Dendritic cell treated with granulocyte-macrophage colony-stimulating factor and Interleukin-4, amounts not matched to agents 40 ng/mL and 50 ng/mL, for 4 days (primary cell): ENCODE measurements around the gene UROC1.
A peak's percentile ranks its signal among the peaks of the same experiment; 100 is the strongest.

Source experiments
- H3K27ac Mint-ChIP-seq: one replicate; pipeline ENCODE4 v1.8.0; 2022; ENCODE audit warnings: mild to moderate bottlenecking, mixed read lengths
- H3K27me3 Mint-ChIP-seq: one replicate; pipeline ENCODE4 v1.8.0; 2022; ENCODE audit warnings: mild to moderate bottlenecking, mixed read lengths
- H3K36me3 Mint-ChIP-seq: one replicate; pipeline ENCODE4 v1.8.0; 2022; ENCODE audit warnings: low read depth, mixed read lengths
- H3K4me1 Mint-ChIP-seq: one replicate; pipeline ENCODE4 v1.8.0; 2022; ENCODE audit warnings: low read depth, mixed read lengths
- H3K4me3 Mint-ChIP-seq: one replicate; pipeline ENCODE4 v1.8.0; 2022; ENCODE audit warnings: mild to moderate bottlenecking, moderate library complexity, mixed read lengths
- H3K9me3 Mint-ChIP-seq: one replicate; pipeline ENCODE4 v1.8.0; 2022; ENCODE audit warnings: mixed read lengths
- intact Hi-C: fragments of 100-400 bp; cut with micrococcal nuclease; formaldehyde crosslinking; loops from one replicate; pipeline ENCODE4 v1.15.0; 2022

The UROC1 gene

GRCh38 chr3:126530171-126531050 is 12.8 kb upstream of the UROC1 start:
- H3K27me3 Mint-ChIP-seq: no peaks in the 10 kb centered on the region
- peaks cover 37% of the 10 kb centered on the region for H3K36me3 Mint-ChIP-seq
- H3K27ac Mint-ChIP-seq: peak overlapping the region; percentile 97
- peaks cover 71% of the 10 kb centered on the region for H3K4me1 Mint-ChIP-seq
- no peaks in the 10 kb centered on the region for H3K9me3 Mint-ChIP-seq
- intact Hi-C loops: no loop called here
- H3K4me3 Mint-ChIP-seq: peak overlapping the region; percentile 47

GRCh38 chr3:126529585-126530170 is 12.1 kb upstream of the UROC1 start:
- intact Hi-C loops: loop anchor here (10.0 kb wide), 2 partner anchors 445 to 1015 kb away; no protein-coding TSS in a partner anchor
- Mint-ChIP-seq H3K36me3 (peaks cover 37% of the 10 kb centered on the region), H3K4me3 (peak overlapping the region; percentile 66), H3K9me3 (no peaks in the 10 kb centered on the region), H3K27me3 (no peaks in the 10 kb centered on the region), H3K4me1 (peaks cover 78% of the 10 kb centered on the region), H3K27ac (peak overlapping the region; percentile 97)

- Mint-ChIP-seq H3K36me3 (peaks cover 36% of the 10 kb centered on the region), H3K4me1 (peaks cover 72% of the 10 kb centered on the region), H3K9me3 (no peaks in the 10 kb centered on the region), H3K27me3 (no peaks in the 10 kb centered on the region), H3K4me3 (no peak overlapping the region), H3K27ac (peak overlapping the region; percentile 97)
- intact Hi-C loops: loop anchor here (10.0 kb wide), 2 partner anchors 446 to 1016 kb away; no protein-coding TSS in a partner anchor
Measured at GRCh38 chr3:126528800-126529541, 11.4 kb upstream of the UROC1 start.

GRCh38 chr3:126528419-126528799 is 10.8 kb upstream of the UROC1 start:
- no peaks in the 10 kb centered on the region for H3K9me3 Mint-ChIP-seq
- intact Hi-C loops: loop anchor here (10.0 kb wide), 2 partner anchors 446 to 1016 kb away; no protein-coding TSS in a partner anchor
- peaks cover 71% of the 10 kb centered on the region for H3K4me1 Mint-ChIP-seq
- peak overlapping the region; percentile 97 for H3K27ac Mint-ChIP-seq
- H3K4me3 Mint-ChIP-seq: peak overlapping the region; percentile 34
- H3K27me3 Mint-ChIP-seq: no peaks in the 10 kb centered on the region
- peaks cover 36% of the 10 kb centered on the region for H3K36me3 Mint-ChIP-seq

GRCh38 chr3:126527455-126528211 is 10.1 kb upstream of the UROC1 start:
- H3K36me3 Mint-ChIP-seq: peaks cover 36% of the 10 kb centered on the region
- peaks cover 74% of the 10 kb centered on the region for H3K4me1 Mint-ChIP-seq
- intact Hi-C loops: loop anchor here (10.0 kb wide), 2 partner anchors 447 to 1017 kb away; no protein-coding TSS in a partner anchor
- peak overlapping the region; percentile 97 for H3K27ac Mint-ChIP-seq
- no peaks in the 10 kb centered on the region for H3K27me3 Mint-ChIP-seq
- peak overlapping the region; percentile 20 for H3K4me3 Mint-ChIP-seq
- no peaks in the 10 kb centered on the region for H3K9me3 Mint-ChIP-seq

GRCh38 chr3:126527006-126527405 is 9.4 kb upstream of the UROC1 start:
- intact Hi-C loops: loop anchor here (10.0 kb wide), 2 partner anchors 448 to 1018 kb away; no protein-coding TSS in a partner anchor

GRCh38 chr3:126526668-126527005 is 9.1 kb upstream of the UROC1 start:
- no peaks in the 10 kb centered on the region for H3K9me3 Mint-ChIP-seq
- peak overlapping the region; percentile 97 for H3K27ac Mint-ChIP-seq
- intact Hi-C loops: loop anchor here (10.0 kb wide), 2 partner anchors 448 to 1018 kb away; no protein-coding TSS in a partner anchor
- H3K27me3 Mint-ChIP-seq: no peaks in the 10 kb centered on the region
- H3K4me3 Mint-ChIP-seq: no peak overlapping the region
- H3K36me3 Mint-ChIP-seq: peaks cover 36% of the 10 kb centered on the region
- peaks cover 83% of the 10 kb centered on the region for H3K4me1 Mint-ChIP-seq

More at GRCh38 chr3:126527006-126527405, 9.4 kb upstream of the UROC1 start:
- Mint-ChIP-seq H3K4me3 (peak overlapping the region; percentile 20), H3K27me3 (no peaks in the 10 kb centered on the region), H3K27ac (peak overlapping the region; percentile 97), H3K9me3 (no peaks in the 10 kb centered on the region), H3K4me1 (peaks cover 80% of the 10 kb centered on the region), H3K36me3 (peaks cover 36% of the 10 kb centered on the region)

- Mint-ChIP-seq H3K36me3 (peaks cover 36% of the 10 kb centered on the region), H3K9me3 (no peaks in the 10 kb centered on the region), H3K27ac (peak overlapping the region; percentile 97), H3K4me1 (peaks cover 81% of the 10 kb centered on the region), H3K27me3 (no peaks in the 10 kb centered on the region), H3K4me3 (peak overlapping the region; percentile 84)
- intact Hi-C loops: loop anchor here (10.0 kb wide), 2 partner anchors 449 to 1019 kb away; no protein-coding TSS in a partner anchor
Measured at GRCh38 chr3:126525853-126526667, 8.5 kb upstream of the UROC1 start.

GRCh38 chr3:126525091-126525852 is 7.7 kb upstream of the UROC1 start:
- Mint-ChIP-seq H3K27me3 (no peaks in the 10 kb centered on the region), H3K9me3 (no peaks in the 10 kb centered on the region), H3K36me3 (peaks cover 36% of the 10 kb centered on the region), H3K4me3 (peak overlapping the region; percentile 84), H3K27ac (peak overlapping the region; percentile 97), H3K4me1 (peaks cover 73% of the 10 kb centered on the region)
- intact Hi-C loops: loop anchor here (10.0 kb wide), 2 partner anchors 450 to 1020 kb away; no protein-coding TSS in a partner anchor

- Mint-ChIP-seq H3K27me3 (no peaks in the 10 kb centered on the region), H3K27ac (peak overlapping the region; percentile 97), H3K9me3 (no peaks in the 10 kb centered on the region), H3K4me1 (peaks cover 66% of the 10 kb centered on the region), H3K36me3 (peaks cover 36% of the 10 kb centered on the region), H3K4me3 (peak overlapping the region; percentile 84)
- intact Hi-C loops: loop anchor here (5.0 to 10.0 kb wide), 4 partner anchors 93 to 1020 kb away; partner anchors contain the start of gene TXNRD3
Measured at GRCh38 chr3:126524429-126524988, 6.9 kb upstream of the UROC1 start.

GRCh38 chr3:126523745-126524428 is 6.3 kb upstream of the UROC1 start, which contains the start of gene CHST13:
Gene CHST13, plus strand, starts transcription at chr3:126524155. Its CDS starts 178 bp downstream, at chr3:126524333.
- Mint-ChIP-seq H3K27ac (peak within 1 kb of the TSS; percentile 97), H3K27me3 (peaks cover 2% of the 10 kb centered on the region), H3K4me3 (peak within 1 kb of the TSS; percentile 84), H3K9me3 (no peaks in the 10 kb centered on the region), H3K36me3 (peaks cover 36% of the 10 kb centered on the region), H3K4me1 (peaks cover 59% of the 10 kb centered on the region)
- intact Hi-C loops: loop anchor here (5.0 to 10.0 kb wide), 4 partner anchors 93 to 1021 kb away; partner anchors contain the start of gene TXNRD3
